Gastroesophageal sphincter (tissue), 4 donors: ENCODE data around the gene ARL10. TPM values are rescaled to one million over a fixed set of nuclear protein-coding genes. Genes with fewer than 3 reads are reported as not detected.

Source experiments
- ATAC-seq: fragments of 150-250 bp; one replicate; pipeline ENCODE4 v1.9.1; 2016; ENCODE audit warnings: mild to moderate bottlenecking, moderate library complexity
- H3K27ac ChIP-seq, 4 donors: fragments of 200-600 bp; sonication (generic) in 3 of 4; 1 replicate in 3 of 4; 2 replicates in 1 of 4; pipeline ENCODE4 v1.5.1; 2016 to 2019
- H3K27me3 ChIP-seq: fragments of 200-600 bp; sonication (generic); one replicate; pipeline ENCODE4 v1.5.1; 2019
- H3K36me3 ChIP-seq, 2 donors: fragments of 200-600 bp; sonication (generic); one replicate each; pipeline ENCODE4 v1.5.1; 2019; ENCODE audit warnings: control low read depth in 1 of 2
- H3K4me1 ChIP-seq, 3 donors: fragments of 200-600 bp; sonication (generic); 1 replicate in 2 of 3; 2 replicates in 1 of 3; pipeline ENCODE4 v1.5.1; 2016 to 2019; ENCODE audit warnings: control low read depth in 2 of 3
- H3K4me3 ChIP-seq, 2 donors: fragments of 200-600 bp; sonication (generic); one replicate each; pipeline ENCODE4 v1.5.1; 2019; ENCODE audit warnings: mild to moderate bottlenecking in 1 of 2, moderate library complexity in 1 of 2
- H3K9me3 ChIP-seq, 3 donors: fragments of 200-600 bp; sonication (generic); one replicate each; pipeline ENCODE4 v1.5.1; 2017 to 2019; ENCODE audit warnings: control low read depth in 2 of 3
- EP300 ChIP-seq: sonication (generic); formaldehyde crosslinking; IDR thresholded peaks from one replicate; pipeline ENCODE4 v1.6.1; 2017; ENCODE audit warnings: antibody characterized with exemption, mild to moderate bottlenecking
- POLR2A ChIP-seq, 2 donors: fragments of 450-650 bp; IDR thresholded peaks; one replicate each; pipeline ENCODE4 v1.6.1; 2017; ENCODE audit warnings: antibody characterized with exemption in 2 of 2, mild to moderate bottlenecking in 2 of 2, moderate library complexity in 1 of 2
- POLR2AphosphoS5 ChIP-seq: sonication (generic); formaldehyde crosslinking; IDR thresholded peaks from one replicate; pipeline ENCODE4 v1.6.1; 2017; ENCODE audit warnings: antibody characterized with exemption
- WGBS, 2 donors: methylation state at CpG; one replicate each; pipeline ENCODE4 v1.1.5; 2018; ENCODE audit warnings: low coverage in 1 of 2; 5-methylcytosine and 5-hydroxymethylcytosine counted together
- total RNA-seq, 4 donors: library from RNA; depleted of rRNA; stranded (reverse); fragments of >200 nt; gene quantifications; one replicate each; pipeline ENCODE4 v1.1.0, GENCODE V29; 2016
- TF ChIP-seq, protein P1 (sequence below), 4 experiments: fragments of 200-600 bp in 2 of 4; fragments of 450-650 bp in 2 of 4; sonication (generic) in 1 of 4; IDR thresholded peaks; one replicate each; pipeline ENCODE4 v1.5.1; 2017 to 2019; ENCODE audit warnings: antibody characterized with exemption in 4 of 4, mild to moderate bottlenecking in 2 of 4, moderate library complexity in 2 of 4

The ARL10 gene
- total RNA-seq, 4 donors from 2014 or later = 4.4 to 23.3 (median 10.8) TPM

DNA sequence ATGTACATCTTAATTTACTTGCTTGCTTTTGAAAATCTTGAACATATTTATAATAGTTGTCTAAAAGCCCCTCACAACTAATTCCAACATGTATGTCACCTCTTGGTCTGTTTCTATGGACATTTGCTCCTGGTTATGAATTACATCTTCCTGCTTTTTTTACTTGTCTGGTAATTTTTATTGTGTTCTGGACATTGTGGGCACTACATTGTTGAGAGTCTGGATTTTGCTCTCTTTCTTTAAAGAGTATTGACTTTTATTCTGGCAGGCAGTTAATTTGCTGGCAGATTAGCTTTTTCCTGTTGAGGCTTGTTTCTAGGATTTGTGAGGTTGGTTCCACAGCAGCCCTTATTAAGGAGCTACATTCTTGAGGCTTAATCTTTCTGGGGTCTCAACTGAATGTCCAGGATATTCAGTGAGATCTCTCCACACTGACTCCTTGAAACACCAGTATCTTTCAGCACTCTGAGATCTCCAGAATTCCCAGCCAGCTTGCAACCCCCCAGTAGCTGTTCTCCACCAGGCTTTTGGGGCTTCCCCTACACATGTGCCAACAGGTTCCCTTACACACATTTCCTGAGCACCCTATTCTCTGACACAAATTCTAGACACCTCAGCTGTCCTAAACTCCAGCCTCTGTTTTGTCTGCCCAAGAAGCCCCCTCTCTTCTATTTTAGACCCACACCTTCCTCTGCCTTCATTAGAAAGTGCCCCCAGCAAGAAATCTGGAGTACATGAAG lies 31.1 kb upstream of the ARL10 start:
- Histone ChIP-seq H3K36me3 (peaks cover 0 to 52% of the 10 kb centered on the region in 2 donors), H3K27ac (no peak overlapping the region), H3K4me1 (no peaks in the 10 kb centered on the region), H3K4me3 (no peak overlapping the region), H3K27me3 (no peaks in the 10 kb centered on the region), H3K9me3 (peaks cover 0 to 9% (median 0%) of the 10 kb centered on the region in 3 donors)
- TF ChIP-seq POLR2A (IDR thresholded peaks at IDR 0.05) (no peak), POLR2AphosphoS5 (no peak)
- TF ChIP-seq, protein P1, sequence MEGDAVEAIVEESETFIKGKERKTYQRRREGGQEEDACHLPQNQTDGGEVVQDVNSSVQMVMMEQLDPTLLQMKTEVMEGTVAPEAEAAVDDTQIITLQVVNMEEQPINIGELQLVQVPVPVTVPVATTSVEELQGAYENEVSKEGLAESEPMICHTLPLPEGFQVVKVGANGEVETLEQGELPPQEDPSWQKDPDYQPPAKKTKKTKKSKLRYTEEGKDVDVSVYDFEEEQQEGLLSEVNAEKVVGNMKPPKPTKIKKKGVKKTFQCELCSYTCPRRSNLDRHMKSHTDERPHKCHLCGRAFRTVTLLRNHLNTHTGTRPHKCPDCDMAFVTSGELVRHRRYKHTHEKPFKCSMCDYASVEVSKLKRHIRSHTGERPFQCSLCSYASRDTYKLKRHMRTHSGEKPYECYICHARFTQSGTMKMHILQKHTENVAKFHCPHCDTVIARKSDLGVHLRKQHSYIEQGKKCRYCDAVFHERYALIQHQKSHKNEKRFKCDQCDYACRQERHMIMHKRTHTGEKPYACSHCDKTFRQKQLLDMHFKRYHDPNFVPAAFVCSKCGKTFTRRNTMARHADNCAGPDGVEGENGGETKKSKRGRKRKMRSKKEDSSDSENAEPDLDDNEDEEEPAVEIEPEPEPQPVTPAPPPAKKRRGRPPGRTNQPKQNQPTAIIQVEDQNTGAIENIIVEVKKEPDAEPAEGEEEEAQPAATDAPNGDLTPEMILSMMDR (IDR thresholded peaks at IDR 0.05) = no peak
- no peak for ATAC-seq

DNA sequence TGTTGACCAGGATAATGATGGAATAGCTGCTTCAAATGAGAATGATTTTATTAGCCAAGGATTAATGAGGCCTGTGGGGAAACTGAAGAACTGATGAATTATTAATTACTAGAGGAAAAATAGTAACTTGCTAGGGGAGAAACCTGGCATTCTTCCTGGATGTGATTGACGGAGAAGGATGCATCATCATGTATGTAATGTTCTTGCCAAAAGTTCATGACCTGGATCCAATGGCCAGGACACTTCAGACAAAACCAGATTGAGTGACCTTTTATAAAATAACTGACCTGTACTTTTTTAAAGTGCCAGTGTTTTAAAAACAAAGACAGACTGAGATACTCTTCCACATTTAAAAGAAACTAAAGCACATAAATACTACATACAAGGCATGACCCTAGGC lies 27.4 kb upstream of the ARL10 start:
- Histone ChIP-seq H3K27ac (peak overlapping the region in 1 of 4 donors; percentile 32), H3K4me1 (peaks cover 0 to 6% (median 0%) of the 10 kb centered on the region in 3 donors), H3K9me3 (peaks cover 0 to 9% (median 0%) of the 10 kb centered on the region in 3 donors), H3K4me3 (no peak overlapping the region), H3K27me3 (no peaks in the 10 kb centered on the region), H3K36me3 (peaks cover 0 to 53% of the 10 kb centered on the region in 2 donors)
- ATAC-seq = no peak
- 11 to 29% methylated on average over 1 of the region's 1 CpG for WGBS, 2 donors
- no peak for TF ChIP-seq EP300
- no peak for TF ChIP-seq POLR2A (IDR thresholded peaks at IDR 0.05)
- no peak for TF ChIP-seq POLR2AphosphoS5

- Histone ChIP-seq H3K27me3 (no peaks in the 10 kb centered on the region), H3K27ac (no peak overlapping the region), H3K4me3 (no peak overlapping the region), H3K4me1 (peaks cover 0 to 15% (median 0%) of the 10 kb centered on the region in 3 donors), H3K36me3 (peaks cover 0 to 43% of the 10 kb centered on the region in 2 donors), H3K9me3 (peaks cover 0 to 2% (median 0%) of the 10 kb centered on the region in 3 donors)
- TF ChIP-seq, protein P1 (IDR thresholded peaks at IDR 0.05) = no peak
- TF ChIP-seq EP300 (no peak), POLR2AphosphoS5 (no peak), POLR2A (IDR thresholded peaks at IDR 0.05) (no peak)
- WGBS, 2 donors = 84 to 95% methylated on average over 5 of the region's 5 CpGs
- no peak for ATAC-seq
These were observed 26.0 kb upstream of the ARL10 start for GRCh38 chr5:176339304-176339703.

DNA sequence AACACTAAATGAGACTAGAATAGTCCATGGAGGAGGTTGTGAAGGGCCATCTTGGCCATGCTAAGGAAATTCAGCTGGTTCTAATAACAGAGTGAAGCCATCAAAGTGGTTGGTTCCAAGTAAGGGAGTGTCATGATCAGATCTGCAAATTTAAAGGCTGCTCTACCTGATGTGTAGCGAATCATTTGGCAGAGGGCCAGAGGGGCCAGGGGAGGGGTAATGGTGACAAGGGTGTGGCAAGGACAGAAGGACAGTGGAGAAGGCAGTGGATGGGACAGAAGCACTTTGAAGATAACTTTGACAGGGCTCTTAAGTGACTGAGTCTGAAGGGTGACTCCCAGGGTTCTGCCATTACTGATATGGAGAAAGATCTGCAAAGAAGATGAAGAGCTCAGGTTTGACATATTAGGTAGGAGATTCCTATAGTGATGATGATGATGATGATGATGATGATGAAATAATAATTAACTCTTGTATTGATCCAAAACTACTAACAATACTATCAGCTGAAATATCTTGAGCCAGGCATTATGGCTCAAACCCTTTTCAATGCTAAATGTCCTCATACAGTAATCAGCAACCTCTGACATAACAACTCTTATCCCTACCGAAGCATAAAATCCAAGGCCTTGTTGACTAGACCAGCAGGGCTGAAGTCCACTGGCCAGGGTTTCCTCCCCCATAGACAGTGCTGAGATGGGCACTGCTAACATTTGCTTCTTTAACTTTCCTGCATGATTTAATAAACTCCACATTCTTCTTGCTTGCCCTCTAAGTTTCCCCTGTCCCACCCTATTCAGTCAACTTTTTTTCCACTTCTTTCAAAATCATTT lies 23.7 kb upstream of the ARL10 start:
- Histone ChIP-seq H3K9me3 (no peaks in the 10 kb centered on the region), H3K27me3 (no peaks in the 10 kb centered on the region), H3K27ac (no peak overlapping the region), H3K4me3 (no peak overlapping the region), H3K36me3 (peaks cover 2 to 52% of the 10 kb centered on the region in 2 donors), H3K4me1 (peaks cover 0 to 19% (median 0%) of the 10 kb centered on the region in 3 donors)
- no peak for ATAC-seq
- no peak for TF ChIP-seq POLR2AphosphoS5
- TF ChIP-seq, protein P1 (IDR thresholded peaks at IDR 0.05) = no peak
- WGBS, 2 donors = 83 to 100% methylated on average over 2 of the region's 2 CpGs

DNA sequence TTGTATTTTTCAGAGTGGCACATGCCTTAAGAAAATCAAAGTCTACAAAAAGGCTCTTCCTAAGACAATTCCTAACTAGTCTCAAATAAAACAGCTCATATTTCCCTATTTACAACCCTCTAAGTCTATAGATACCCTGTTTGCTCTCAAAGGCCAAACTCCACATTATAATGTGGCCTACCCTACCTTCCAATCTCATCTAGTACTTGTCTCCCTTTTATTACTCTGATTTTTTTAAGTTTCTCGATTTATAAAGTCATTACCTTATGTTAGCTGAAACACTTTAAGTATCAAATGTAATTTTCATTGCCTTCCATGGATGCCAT lies 23.2 kb upstream of the ARL10 start:
- Histone ChIP-seq H3K27me3 (no peaks in the 10 kb centered on the region), H3K9me3 (no peaks in the 10 kb centered on the region), H3K4me3 (no peak overlapping the region), H3K27ac (peak overlapping the region in 1 of 4 donors; percentile 54), H3K4me1 (peaks cover 0 to 19% (median 0%) of the 10 kb centered on the region in 3 donors), H3K36me3 (peaks cover 2 to 52% of the 10 kb centered on the region in 2 donors)
- 80 to 100% methylated on average over 1 of the region's 1 CpG for WGBS, 2 donors
- TF ChIP-seq EP300 (no peak), POLR2A (IDR thresholded peaks at IDR 0.05) (no peak)
- ATAC-seq = no peak
